Measurements from ENCODE around the gene CNOT10.
"Not testable (repeated sequence)": the region's sequence is repeated elsewhere in the genome, so short reads cannot be mapped to it uniquely, and the experiment has no call there.

CNOT10 gene

GRCh38 chr3:32708672-32709283 lies 23.8 kb downstream of the CNOT10 start:
- Mint-ChIP-seq H3K36me3 (peaks cover 45% of the 10 kb centered on the region), H3K27me3 (no peaks in the 10 kb centered on the region), H3K4me1 (peaks cover 5% of the 10 kb centered on the region), H3K27ac (no peak overlapping the region), H3K4me3 (no peak overlapping the region), H3K9me3 (no peaks in the 10 kb centered on the region)
- ATAC-seq = no peak

DNA sequence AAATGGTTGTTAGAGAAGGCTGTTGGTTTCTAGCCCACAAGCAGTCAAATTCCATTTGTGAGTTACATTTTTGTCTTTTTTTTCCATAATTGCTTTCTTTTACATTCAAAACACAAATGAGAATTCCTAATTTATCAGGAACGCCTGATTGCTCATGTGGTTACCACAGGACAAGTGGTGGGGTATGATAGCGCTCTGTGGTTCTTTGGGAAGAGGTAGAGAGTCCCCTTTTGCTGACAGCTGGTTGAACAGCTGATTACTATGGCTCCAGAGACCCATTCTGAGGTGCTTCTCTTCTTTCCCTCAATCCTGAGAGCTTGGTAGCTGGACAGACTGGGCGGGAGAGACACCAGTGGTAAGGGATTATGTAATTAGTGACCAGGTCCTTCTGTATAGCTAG lies 24.4 kb downstream of the CNOT10 start:
- Mint-ChIP-seq H3K36me3 (peaks cover 46% of the 10 kb centered on the region), H3K27ac (no peak overlapping the region), H3K4me3 (no peak overlapping the region), H3K4me1 (peaks cover 5% of the 10 kb centered on the region), H3K27me3 (no peaks in the 10 kb centered on the region), H3K9me3 (no peaks in the 10 kb centered on the region)
- no peak for ATAC-seq

DNA sequence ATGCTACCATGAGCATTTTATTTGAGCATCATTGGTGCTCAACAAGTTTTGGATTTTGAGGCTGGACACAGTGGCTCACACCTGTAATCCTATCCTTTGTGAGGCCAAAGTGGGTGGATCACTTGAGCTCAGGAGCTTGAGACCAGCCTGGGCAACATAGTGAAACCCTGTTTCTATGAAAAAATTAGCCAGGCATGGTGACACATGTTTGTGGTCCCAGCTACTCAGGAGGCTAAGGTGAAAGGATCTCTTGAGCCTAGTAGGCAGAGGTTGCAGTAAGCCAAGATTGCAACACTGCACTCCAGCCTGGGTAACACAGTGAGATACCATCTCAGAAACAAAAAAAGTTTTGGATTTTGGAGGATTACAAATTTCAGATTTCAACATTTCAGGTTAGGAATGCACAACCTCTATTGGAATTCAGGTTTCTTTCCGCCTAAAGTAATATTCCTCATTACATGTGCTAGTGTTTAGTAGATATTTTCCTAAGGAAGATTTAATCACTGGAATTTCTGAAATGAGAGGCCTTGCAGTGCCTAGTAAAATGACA lies 27.6 kb downstream of the CNOT10 start:
- ATAC-seq = no peak
- no peaks in the 10 kb centered on the region for H3K27me3 Mint-ChIP-seq
- no peak overlapping the region for H3K4me3 Mint-ChIP-seq
- no peak overlapping the region for H3K27ac Mint-ChIP-seq
- H3K36me3 Mint-ChIP-seq = peaks cover 51% of the 10 kb centered on the region
- H3K4me1 Mint-ChIP-seq = no peaks in the 10 kb centered on the region
- no peaks in the 10 kb centered on the region for H3K9me3 Mint-ChIP-seq

DNA sequence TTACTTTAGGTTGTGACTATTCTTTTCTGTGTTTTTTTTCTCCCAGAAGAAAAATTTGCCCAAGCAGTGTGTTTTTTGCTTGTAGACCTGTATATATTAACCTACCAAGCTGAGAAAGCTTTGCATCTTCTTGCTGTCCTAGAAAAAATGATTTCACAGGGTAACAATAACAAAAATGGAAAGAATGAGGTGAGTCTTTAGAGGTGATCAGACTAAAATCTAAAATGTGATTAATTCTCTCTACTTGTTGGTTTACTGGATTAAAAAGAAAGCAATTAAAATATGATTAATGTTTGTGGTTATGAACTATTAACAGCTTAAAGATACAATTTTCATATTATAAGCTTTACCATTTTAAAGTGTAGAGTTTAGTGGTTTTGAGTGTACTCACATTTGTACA lies 28.2 kb downstream of the CNOT10 start:
- Mint-ChIP-seq H3K9me3 (no peaks in the 10 kb centered on the region), H3K27me3 (no peaks in the 10 kb centered on the region), H3K4me3 (no peak overlapping the region), H3K27ac (no peak overlapping the region), H3K36me3 (peaks cover 51% of the 10 kb centered on the region), H3K4me1 (no peaks in the 10 kb centered on the region)
- no peak for ATAC-seq

DNA sequence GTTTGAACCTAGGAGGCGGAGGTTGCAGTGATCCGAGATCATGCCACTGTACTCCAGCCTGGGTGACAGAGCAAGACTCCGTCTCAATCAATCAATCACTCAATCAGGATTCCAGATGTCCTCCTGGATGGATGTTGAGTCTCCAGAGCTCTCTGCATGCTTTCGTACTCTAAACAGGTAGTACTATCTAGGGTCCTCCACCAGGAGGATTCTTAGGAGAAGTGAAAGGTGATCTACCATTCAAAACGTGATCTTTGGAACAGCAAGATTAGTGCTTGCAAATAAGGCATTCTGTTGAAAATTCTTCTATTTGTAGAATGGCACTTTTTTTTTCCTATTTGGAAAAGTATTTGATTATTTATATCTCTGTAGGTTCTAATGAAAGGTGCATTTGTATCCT lies 34.3 kb downstream of the CNOT10 start:
- Mint-ChIP-seq H3K27ac (no peak overlapping the region), H3K27me3 (no peaks in the 10 kb centered on the region), H3K9me3 (no peaks in the 10 kb centered on the region), H3K4me1 (no peaks in the 10 kb centered on the region), H3K4me3 (no peak overlapping the region), H3K36me3 (peaks cover 21% of the 10 kb centered on the region)
- no peak for ATAC-seq

- no peak for ATAC-seq
- Mint-ChIP-seq H3K4me3 (no peak overlapping the region), H3K36me3 (peaks cover 21% of the 10 kb centered on the region), H3K27me3 (no peaks in the 10 kb centered on the region), H3K4me1 (no peaks in the 10 kb centered on the region), H3K9me3 (no peaks in the 10 kb centered on the region), H3K27ac (no peak overlapping the region)
Measured at GRCh38 chr3:32719931-32720330, 34.9 kb downstream of the CNOT10 start.

- Mint-ChIP-seq H3K36me3 (peaks cover 37% of the 10 kb centered on the region), H3K4me3 (no peak overlapping the region), H3K9me3 (no peaks in the 10 kb centered on the region), H3K4me1 (no peaks in the 10 kb centered on the region), H3K27ac (no peak overlapping the region), H3K27me3 (no peaks in the 10 kb centered on the region)
- ATAC-seq = no peak
Measured at GRCh38 chr3:32725721-32726120, 40.7 kb downstream of the CNOT10 start.

DNA sequence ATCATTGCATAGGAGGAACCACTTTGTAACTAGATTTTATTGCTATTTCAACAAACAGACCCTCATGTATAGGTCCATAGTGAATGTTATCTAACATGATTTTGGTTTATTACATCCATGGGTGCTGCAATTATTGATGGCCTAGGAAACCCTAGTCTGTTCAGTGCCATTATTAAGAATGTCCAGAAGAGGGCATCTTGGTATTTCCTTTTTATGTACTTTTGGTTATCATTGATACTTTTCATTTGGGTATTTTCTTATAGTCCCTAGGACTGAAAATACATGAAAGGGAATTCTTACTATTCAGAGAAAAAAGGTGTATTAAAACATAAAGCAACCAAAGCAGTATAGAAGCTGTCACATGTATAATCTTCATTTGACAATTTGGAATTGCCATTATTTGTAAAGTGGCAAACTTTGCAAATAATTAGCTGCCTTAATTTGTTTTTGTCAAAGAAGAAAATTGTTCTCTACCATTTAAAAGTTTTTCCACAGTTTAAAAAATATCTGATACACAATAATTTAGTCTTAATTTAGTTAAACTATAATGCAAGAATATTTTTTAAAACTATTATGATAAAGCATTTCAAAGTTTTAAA lies 48.7 kb downstream of the CNOT10 start:
- ATAC-seq = no peak
- Mint-ChIP-seq H3K27me3 (no peaks in the 10 kb centered on the region), H3K27ac (no peak overlapping the region), H3K4me3 (no peak overlapping the region), H3K9me3 (no peaks in the 10 kb centered on the region), H3K4me1 (no peaks in the 10 kb centered on the region), H3K36me3 (peaks cover 33% of the 10 kb centered on the region)

DNA sequence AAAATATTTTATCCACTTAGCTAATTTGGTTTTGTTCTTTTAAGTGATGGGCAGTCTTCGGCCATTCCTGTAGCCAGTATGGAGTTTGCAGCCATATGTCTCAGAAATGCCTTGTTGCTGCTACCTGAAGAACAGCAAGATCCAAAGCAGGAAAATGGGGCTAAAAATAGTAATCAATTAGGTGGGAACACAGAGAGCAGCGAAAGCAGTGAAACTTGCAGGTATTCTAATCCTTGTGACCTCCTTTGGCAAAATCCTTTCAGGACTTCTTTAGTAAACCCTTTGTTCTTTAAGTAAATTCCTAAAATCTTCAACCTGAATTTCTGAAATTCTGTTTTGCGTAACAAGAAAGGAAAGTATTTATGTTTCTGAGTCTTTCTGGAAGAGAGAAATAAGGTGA lies 49.8 kb downstream of the CNOT10 start:
- no peaks in the 10 kb centered on the region for H3K27me3 Mint-ChIP-seq
- peaks cover 36% of the 10 kb centered on the region for H3K36me3 Mint-ChIP-seq
- no peak for ATAC-seq
- no peaks in the 10 kb centered on the region for H3K4me1 Mint-ChIP-seq
- no peak overlapping the region for H3K27ac Mint-ChIP-seq
- no peaks in the 10 kb centered on the region for H3K9me3 Mint-ChIP-seq
- H3K4me3 Mint-ChIP-seq = no peak overlapping the region

DNA sequence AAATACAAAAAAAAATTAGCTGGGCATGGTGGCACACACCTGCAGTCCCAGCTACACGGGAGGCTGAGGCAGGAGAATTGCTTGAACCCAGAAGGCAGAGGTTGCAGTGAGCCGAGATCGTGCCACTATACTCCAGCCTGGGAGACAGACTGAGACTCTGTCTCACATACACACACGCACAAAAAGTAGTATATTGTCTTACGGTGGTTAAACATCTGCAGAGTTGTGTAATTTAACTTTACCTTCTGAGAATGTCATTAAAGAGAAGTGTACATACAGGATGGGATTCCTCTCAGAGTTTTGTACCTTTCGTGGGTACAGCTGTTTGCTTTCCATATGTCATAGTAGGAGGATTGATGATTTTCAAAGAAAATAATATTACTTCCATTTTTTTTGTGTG lies 58.5 kb downstream of the CNOT10 start:
- H3K27me3 Mint-ChIP-seq, H3K27ac Mint-ChIP-seq, H3K9me3 Mint-ChIP-seq, H3K4me3 Mint-ChIP-seq, ATAC-seq, H3K4me1 Mint-ChIP-seq: not testable (repeated sequence)
- H3K36me3 Mint-ChIP-seq = peaks cover 42% of the 10 kb centered on the region

DNA sequence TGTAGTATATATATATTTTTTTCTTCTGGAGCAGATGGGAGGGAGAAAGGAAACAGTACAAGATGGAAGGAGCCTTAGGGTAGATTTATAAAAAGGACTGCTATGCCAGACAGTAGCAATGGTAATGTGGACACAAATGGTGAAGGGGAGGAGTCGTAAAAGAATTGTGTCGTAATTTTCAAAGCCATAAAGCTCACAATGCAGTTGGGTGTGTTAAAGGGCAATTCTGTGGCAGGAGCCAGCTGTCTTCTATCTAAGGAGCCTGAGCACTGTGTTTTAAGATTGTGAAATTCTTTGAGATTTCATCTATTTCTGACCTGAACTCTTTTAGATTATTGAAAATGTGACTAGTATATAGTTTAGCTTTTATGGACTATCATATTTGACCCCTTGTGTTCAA lies 58.9 kb downstream of the CNOT10 start:
- peaks cover 43% of the 10 kb centered on the region for H3K36me3 Mint-ChIP-seq
- H3K9me3 Mint-ChIP-seq = no peaks in the 10 kb centered on the region
- no peak overlapping the region for H3K4me3 Mint-ChIP-seq
- no peak overlapping the region for H3K27ac Mint-ChIP-seq
- H3K27me3 Mint-ChIP-seq = no peaks in the 10 kb centered on the region
- H3K4me1 Mint-ChIP-seq = no peaks in the 10 kb centered on the region
- ATAC-seq = no peak

DNA sequence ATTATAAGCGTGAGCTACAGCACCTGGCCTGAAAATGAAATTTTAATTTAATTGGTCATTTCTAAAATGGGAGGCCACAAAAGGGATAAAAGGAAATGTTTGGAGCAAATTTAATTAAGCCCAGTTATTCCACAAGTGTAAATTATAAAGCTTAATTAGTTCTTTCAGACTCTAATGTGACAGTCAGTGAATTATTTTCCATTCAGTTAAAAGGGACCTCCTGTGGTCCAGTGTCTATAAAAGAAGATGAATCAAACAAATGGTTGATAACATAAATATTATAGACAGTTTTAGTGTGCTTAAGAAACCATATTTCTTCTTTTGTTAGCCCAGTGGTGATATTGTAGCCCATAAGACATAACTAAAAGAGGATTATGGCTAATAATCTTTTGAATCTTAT lies 66.4 kb downstream of the CNOT10 start:
- Mint-ChIP-seq H3K27me3 (no peaks in the 10 kb centered on the region), H3K9me3 (no peaks in the 10 kb centered on the region), H3K36me3 (peaks cover 34% of the 10 kb centered on the region), H3K27ac (no peak overlapping the region), H3K4me3 (no peak overlapping the region), H3K4me1 (no peaks in the 10 kb centered on the region)
- ATAC-seq = no peak

DNA sequence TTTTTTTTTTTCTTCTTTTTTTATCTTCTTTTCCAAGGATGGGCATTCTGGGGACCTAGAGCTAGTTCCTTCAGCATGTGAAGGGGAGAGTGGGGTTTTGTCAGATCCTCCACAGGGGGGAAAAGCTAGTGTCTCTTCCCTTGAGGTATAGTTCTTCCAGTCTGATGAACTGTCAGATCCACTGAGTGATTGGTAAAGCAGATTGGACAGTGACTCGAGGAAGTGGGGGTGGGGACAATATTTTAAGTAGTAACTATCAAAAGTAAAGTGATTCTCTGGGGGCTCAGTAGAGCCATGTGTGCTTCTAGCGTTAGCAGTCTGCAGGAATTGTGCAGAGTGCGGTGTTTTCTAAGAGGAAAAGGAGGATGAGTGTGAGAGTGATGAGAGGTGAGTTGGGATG lies 70.8 kb downstream of the CNOT10 start:
- H3K4me3 Mint-ChIP-seq = no peak overlapping the region
- H3K9me3 Mint-ChIP-seq = no peaks in the 10 kb centered on the region
- ATAC-seq = no peak
- peaks cover 26% of the 10 kb centered on the region for H3K36me3 Mint-ChIP-seq
- no peaks in the 10 kb centered on the region for H3K4me1 Mint-ChIP-seq
- no peaks in the 10 kb centered on the region for H3K27me3 Mint-ChIP-seq
- no peak overlapping the region for H3K27ac Mint-ChIP-seq

GRCh38 chr3:32757618-32758374 lies 72.8 kb downstream of the CNOT10 start:
- no peak overlapping the region for H3K4me3 Mint-ChIP-seq
- H3K27ac Mint-ChIP-seq = no peak overlapping the region
- H3K27me3 Mint-ChIP-seq = no peaks in the 10 kb centered on the region
- H3K4me1 Mint-ChIP-seq = no peaks in the 10 kb centered on the region
- peaks cover 34% of the 10 kb centered on the region for H3K36me3 Mint-ChIP-seq
- no peak for ATAC-seq
- no peaks in the 10 kb centered on the region for H3K9me3 Mint-ChIP-seq

DNA sequence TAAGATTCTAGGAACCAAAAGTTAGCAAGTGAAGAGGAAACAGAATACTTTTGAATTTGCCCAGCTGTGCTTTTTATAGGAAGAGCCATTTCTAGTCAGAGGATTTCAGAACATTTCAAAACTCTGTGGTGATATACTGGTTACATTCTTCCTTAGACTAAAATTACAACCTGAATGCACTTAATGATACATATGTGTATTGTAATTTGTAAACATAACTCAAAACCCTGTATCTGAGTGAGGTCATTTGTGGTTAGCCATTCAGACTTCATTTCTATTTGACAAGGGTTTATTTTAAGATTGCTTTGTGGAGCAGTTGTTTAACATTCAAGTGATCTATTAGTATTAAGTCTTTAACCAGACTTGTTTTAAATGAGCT lies 73.4 kb downstream of the CNOT10 start:
- Mint-ChIP-seq H3K9me3 (no peaks in the 10 kb centered on the region), H3K27ac (no peak overlapping the region), H3K4me3 (no peak overlapping the region), H3K4me1 (no peaks in the 10 kb centered on the region), H3K27me3 (no peaks in the 10 kb centered on the region), H3K36me3 (peaks cover 34% of the 10 kb centered on the region)
- no peak for ATAC-seq

DNA sequence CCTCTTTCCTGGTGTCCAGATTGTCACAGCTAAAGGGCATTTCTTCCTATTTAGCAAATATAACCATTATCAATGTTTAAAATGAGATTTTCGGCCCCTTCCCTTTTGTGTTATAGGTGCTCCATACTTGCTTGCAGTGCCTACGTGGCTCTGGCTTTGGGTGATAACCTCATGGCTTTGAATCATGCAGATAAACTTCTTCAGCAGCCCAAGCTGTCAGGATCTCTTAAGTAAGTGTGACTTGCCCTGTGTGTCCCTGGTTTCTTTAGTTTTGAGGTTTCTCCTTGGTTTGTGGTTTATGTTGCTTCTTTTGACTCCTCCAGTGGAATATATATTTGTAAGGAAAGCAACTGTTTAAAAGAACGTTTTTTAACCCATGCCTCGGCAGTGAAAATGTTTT lies 74.4 kb downstream of the CNOT10 start:
- no peaks in the 10 kb centered on the region for H3K27me3 Mint-ChIP-seq
- peaks cover 34% of the 10 kb centered on the region for H3K36me3 Mint-ChIP-seq
- H3K4me3 Mint-ChIP-seq = no peak overlapping the region
- H3K9me3 Mint-ChIP-seq = no peaks in the 10 kb centered on the region
- ATAC-seq = no peak
- no peaks in the 10 kb centered on the region for H3K4me1 Mint-ChIP-seq
- no peak overlapping the region for H3K27ac Mint-ChIP-seq
